ENCODE results near the gene AQR.

The AQR gene

GRCh38 chr15:34969340-34970097 is at the start of gene AQR:
Gene AQR (minus strand): TSS chr15:34969742. CDS start chr15:34969613, 129 bp downstream.
- no peaks in the 10 kb centered on the region; the same call in 1 of the 2 replicates for H3F3A ChIP-seq (ENCODE audit: low read depth)
- no peaks in the 10 kb centered on the region for H3K9me3 ChIP-seq (ENCODE audit: insufficient read depth, low read depth, low read length)
- H3K9me2 ChIP-seq (replicated peaks; ENCODE audit: low read depth, low read length) = no peaks in the 10 kb centered on the region
- peak within 1 kb of the TSS; percentile 93 for H2AFZ ChIP-seq (ENCODE audit: low read length)
- peak within 1 kb of the TSS; percentile 78 for H3K4me2 ChIP-seq (ENCODE audit: low read depth, low read length, poor library complexity, severe bottlenecking)
- H3K79me2 ChIP-seq (ENCODE audit: insufficient read depth, low read length) = peaks cover 49% of the 10 kb centered on the region
- H3K4me3 ChIP-seq (ENCODE audit: low read length, poor library complexity, severe bottlenecking) = peak within 1 kb of the TSS; percentile 89
- TF ChIP-seq, protein P1, sequence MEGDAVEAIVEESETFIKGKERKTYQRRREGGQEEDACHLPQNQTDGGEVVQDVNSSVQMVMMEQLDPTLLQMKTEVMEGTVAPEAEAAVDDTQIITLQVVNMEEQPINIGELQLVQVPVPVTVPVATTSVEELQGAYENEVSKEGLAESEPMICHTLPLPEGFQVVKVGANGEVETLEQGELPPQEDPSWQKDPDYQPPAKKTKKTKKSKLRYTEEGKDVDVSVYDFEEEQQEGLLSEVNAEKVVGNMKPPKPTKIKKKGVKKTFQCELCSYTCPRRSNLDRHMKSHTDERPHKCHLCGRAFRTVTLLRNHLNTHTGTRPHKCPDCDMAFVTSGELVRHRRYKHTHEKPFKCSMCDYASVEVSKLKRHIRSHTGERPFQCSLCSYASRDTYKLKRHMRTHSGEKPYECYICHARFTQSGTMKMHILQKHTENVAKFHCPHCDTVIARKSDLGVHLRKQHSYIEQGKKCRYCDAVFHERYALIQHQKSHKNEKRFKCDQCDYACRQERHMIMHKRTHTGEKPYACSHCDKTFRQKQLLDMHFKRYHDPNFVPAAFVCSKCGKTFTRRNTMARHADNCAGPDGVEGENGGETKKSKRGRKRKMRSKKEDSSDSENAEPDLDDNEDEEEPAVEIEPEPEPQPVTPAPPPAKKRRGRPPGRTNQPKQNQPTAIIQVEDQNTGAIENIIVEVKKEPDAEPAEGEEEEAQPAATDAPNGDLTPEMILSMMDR (conservative IDR thresholded peaks at IDR 0.05; ENCODE audit: low read length) = peak; percentile 69
- no peak for TF ChIP-seq EZH2phosphoT487 (IDR thresholded peaks at IDR 0.05; ENCODE audit: borderline replicate concordance)
- H3K36me3 ChIP-seq (ENCODE audit: insufficient read depth, low read length) = no peaks in the 10 kb centered on the region
- H4K20me1 ChIP-seq (ENCODE audit: insufficient read depth, low read length, poor library complexity, severe bottlenecking) = peaks cover 45% of the 10 kb centered on the region
- no peaks in the 10 kb centered on the region for H3K27me3 ChIP-seq (ENCODE audit: insufficient read depth, low read length, poor library complexity, severe bottlenecking)
- H3K4me1 ChIP-seq (ENCODE audit: insufficient read depth, low read length, poor library complexity, severe bottlenecking) = peaks cover 39% of the 10 kb centered on the region
- peak within 1 kb of the TSS; percentile 86 for H3K9ac ChIP-seq (ENCODE audit: low read depth, low read length, poor library complexity, severe bottlenecking)

GRCh38 chr15:35014241-35014640 is 44.7 kb upstream of the AQR start:
- Histone ChIP-seq H3K4me1 (ENCODE audit: insufficient read depth, low read length, poor library complexity, severe bottlenecking) (no peaks in the 10 kb centered on the region), H3K36me3 (ENCODE audit: insufficient read depth, low read length) (no peaks in the 10 kb centered on the region), H3K79me2 (ENCODE audit: insufficient read depth, low read length) (no peaks in the 10 kb centered on the region), H3K9ac (ENCODE audit: low read depth, low read length, poor library complexity, severe bottlenecking) (no peak overlapping the region), H4K20me1 (ENCODE audit: insufficient read depth, low read length, poor library complexity, severe bottlenecking) (no peaks in the 10 kb centered on the region), H3K4me3 (ENCODE audit: low read length, poor library complexity, severe bottlenecking) (no peak overlapping the region), H3F3A (ENCODE audit: low read depth) (no peaks in the 10 kb centered on the region), H2AFZ (ENCODE audit: low read length) (no peak overlapping the region), H3K9me2 (replicated peaks; ENCODE audit: low read depth, low read length) (no peaks in the 10 kb centered on the region), H3K4me2 (ENCODE audit: low read depth, low read length, poor library complexity, severe bottlenecking) (no peak overlapping the region), H3K9me3 (ENCODE audit: insufficient read depth, low read depth, low read length) (no peaks in the 10 kb centered on the region), H3K27me3 (ENCODE audit: insufficient read depth, low read length, poor library complexity, severe bottlenecking) (no peaks in the 10 kb centered on the region)
- TF ChIP-seq, protein P1 (conservative IDR thresholded peaks at IDR 0.05; ENCODE audit: low read length) = no peak
- TF ChIP-seq EZH2phosphoT487 (IDR thresholded peaks at IDR 0.05; ENCODE audit: borderline replicate concordance) = no peak

DNA sequence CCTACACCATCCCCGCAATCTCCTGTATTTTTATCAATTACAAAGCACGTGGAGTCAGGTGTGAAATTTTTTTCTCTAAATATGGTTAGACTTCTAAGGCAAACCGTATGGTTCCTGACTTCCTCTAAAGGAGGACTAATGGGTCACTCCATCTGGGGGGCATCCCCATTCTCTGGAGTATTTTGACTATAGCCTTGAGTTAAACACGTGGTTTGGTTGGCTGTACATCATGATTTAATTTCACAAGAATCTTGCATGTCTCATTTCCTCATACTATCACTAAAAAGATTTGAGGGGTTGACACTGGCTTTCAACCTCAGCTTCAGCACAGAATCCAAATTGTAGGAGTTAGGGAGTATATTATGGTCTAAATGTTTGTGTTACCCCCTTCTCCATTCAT is 43.8 kb upstream of the AQR start:
- H3K9ac ChIP-seq (ENCODE audit: low read depth, low read length, poor library complexity, severe bottlenecking) = no peak overlapping the region
- no peak overlapping the region for H3K4me3 ChIP-seq (ENCODE audit: low read length, poor library complexity, severe bottlenecking)
- H4K20me1 ChIP-seq (ENCODE audit: insufficient read depth, low read length, poor library complexity, severe bottlenecking) = no peaks in the 10 kb centered on the region
- H3K9me3 ChIP-seq (ENCODE audit: insufficient read depth, low read depth, low read length) = no peaks in the 10 kb centered on the region
- no peaks in the 10 kb centered on the region for H3K27me3 ChIP-seq (ENCODE audit: insufficient read depth, low read length, poor library complexity, severe bottlenecking)
- H3K79me2 ChIP-seq (ENCODE audit: insufficient read depth, low read length) = no peaks in the 10 kb centered on the region
- no peaks in the 10 kb centered on the region for H3K36me3 ChIP-seq (ENCODE audit: insufficient read depth, low read length)
- H2AFZ ChIP-seq (ENCODE audit: low read length) = no peak overlapping the region
- no peaks in the 10 kb centered on the region for H3K9me2 ChIP-seq (replicated peaks; ENCODE audit: low read depth, low read length)
- no peaks in the 10 kb centered on the region for H3K4me1 ChIP-seq (ENCODE audit: insufficient read depth, low read length, poor library complexity, severe bottlenecking)
- H3K4me2 ChIP-seq (ENCODE audit: low read depth, low read length, poor library complexity, severe bottlenecking) = no peak overlapping the region
- TF ChIP-seq, protein P1 (conservative IDR thresholded peaks at IDR 0.05; ENCODE audit: low read length) = no peak
- TF ChIP-seq EZH2phosphoT487 (IDR thresholded peaks at IDR 0.05; ENCODE audit: borderline replicate concordance) = no peak
- H3F3A ChIP-seq (ENCODE audit: low read depth) = no peaks in the 10 kb centered on the region

All from Loucy (cell line).